ENCODE measurements around the gene DEFB131B. TPM values are rescaled to one million over a fixed set of nuclear protein-coding genes. Genes with fewer than 3 reads are reported as not detected.

Gene DEFB131B, protein sequence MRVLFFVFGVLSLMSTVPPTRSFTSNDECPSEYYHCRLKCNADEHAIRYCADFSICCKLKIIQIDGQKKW
- not detected in 2 replicates for total RNA-seq

DNA sequence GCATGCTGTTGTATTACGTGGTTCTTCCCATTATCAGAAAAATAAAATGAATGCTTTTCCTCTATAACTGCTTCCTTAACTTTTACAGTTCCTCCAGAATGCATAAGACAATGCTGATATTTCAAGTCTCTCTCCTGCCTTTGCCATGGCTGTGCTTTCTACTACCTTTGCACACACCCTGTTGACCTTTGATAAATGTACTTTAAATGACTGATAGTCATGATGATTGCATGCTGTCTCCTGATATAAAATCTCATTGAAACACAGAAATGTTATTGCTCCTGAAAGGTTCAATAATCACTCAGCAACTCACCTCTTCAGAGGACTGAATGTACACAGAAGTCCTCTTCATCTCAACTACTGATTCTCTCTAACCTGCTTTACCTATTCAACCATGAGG lies at the start of gene DEFB131B:
Gene DEFB131B (plus strand): TSS at position 395 of the 400 bp plus-strand sequence. CDS start 0 bp downstream, at position 395.

DNA sequence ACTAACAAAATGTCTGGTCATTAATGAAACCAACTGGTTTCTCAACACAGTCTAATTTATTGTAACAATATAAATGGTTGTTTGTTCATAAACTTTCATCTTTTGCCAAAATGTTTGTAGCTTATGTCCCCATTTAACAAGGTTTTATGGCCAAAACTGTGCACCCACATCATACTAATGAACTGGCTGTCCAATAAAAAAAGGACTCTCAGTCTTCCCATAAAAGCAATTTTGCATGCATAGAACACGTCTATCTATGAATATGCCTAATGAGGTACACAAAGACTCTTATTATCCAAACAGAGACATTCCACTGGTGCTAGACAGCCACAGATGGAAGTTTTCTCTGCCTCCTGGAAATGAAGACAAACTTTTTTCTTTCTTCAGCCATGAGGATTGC lies 45.4 kb upstream of the DEFB131B start, which contains the start of gene DEFB108B:
Gene DEFB108B (plus strand): TSS at position 390 of the 400 bp plus-strand sequence. CDS start 0 bp downstream, at position 390.

DNA sequence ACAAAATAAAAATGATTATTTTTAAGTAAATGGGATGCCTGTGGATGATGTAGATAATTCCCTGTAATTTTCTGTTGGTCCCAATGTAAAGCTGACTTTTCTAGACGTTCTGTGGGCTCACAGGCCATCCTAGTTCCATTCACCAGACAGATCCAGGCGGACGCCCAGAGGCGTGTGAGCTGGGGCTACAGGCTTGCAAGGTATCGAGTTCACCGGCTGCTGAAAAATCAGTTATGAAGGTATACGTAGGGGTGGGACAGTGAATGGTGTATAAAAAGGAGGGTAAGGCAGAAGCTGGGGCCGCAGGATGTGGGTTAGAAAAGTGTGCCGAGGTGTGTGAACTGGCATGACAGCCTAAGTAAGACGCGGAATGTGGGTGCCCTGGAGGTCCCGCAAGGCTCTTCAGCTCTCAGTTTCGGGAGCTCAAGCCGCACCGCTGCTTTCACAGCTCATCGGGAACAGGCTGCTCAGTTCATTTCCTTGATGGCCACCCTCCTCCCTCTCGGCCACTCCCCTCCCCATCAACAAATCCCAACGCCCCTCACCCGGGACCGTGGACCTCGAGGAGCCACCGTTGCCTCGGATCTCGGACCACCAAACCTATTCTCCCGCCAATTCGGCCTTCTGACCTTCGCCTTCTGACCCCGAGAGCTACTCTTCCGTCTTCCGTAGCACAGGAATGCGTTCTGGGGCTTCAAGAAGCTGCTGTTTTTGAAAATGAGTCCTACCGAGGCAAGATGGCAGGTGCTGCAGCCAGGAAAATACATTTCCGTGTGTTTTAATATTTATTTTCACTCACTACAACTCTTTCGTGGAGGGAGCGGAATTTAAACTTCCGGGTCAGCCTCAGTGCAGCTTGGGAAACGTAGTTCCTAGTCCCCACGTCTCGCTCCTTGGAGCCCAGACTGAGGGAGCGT lies 49.8 kb downstream of the DEFB131B start, which contains the start of gene XNDC1N:
Gene XNDC1N (minus strand): TSS at position 775 of the 917 bp plus-strand sequence. CDS start 5,241 bp downstream, outside the sequence.

DNA sequence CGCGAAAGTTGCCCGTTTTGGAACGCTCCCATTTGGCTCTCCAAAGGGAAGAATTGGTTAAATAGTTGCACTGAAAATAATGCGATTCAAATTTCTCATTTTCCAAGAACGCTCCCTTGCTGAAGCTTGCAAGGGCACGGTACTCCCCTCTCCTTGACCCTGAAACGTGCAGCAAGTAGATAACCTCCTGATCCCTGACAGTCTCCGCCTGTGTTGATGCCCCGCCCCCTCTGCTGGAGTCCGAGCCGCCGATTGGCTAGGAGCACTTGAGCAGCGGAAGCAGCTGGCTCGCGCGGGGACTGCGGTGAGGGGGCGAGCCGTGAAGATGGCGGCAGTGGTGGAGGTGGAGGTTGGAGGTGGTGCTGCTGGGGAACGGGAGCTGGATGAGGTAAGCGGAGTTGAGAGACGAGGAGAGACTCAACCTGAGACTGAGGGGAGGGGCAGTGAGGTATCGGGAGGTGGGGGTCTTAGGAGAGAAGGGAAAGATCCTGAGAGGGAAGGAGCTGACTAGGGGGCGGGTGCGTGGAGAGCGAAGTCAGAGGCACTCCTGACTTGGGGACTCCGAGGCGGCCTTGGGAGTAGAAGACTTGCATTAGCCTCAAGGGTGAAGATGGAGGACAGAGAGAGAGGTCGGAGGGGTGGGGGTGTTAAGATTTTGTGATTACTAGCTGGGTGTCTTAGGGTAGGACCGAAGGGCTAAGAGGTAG lies 50.6 kb downstream of the DEFB131B start, which contains the start of gene RNF121:
Gene RNF121 (plus strand): TSS at position 310 of the 707 bp plus-strand sequence. CDS start 16 bp downstream, at position 326.

Other genes with a start within 250 kb of the DEFB131B start
- gene DEFB108B, start 45.3 kb upstream of the DEFB131B start, total RNA-seq = not detected in 2 replicates
- gene XNDC1N, start 50.1 kb downstream of the DEFB131B start, total RNA-seq = 5.5 and 8.9 TPM in 2 replicates
- gene RNF121, start 50.6 kb downstream of the DEFB131B start, total RNA-seq = 49.9 and 53.7 TPM in 2 replicates
- gene IL18BP, start 120.5 kb downstream of the DEFB131B start, total RNA-seq = 2.7 and 4.5 TPM in 2 replicates
- gene NUMA1, start 202.1 kb downstream of the DEFB131B start, total RNA-seq = 121 and 150 TPM in 2 replicates
- gene LRRC51, start 202.4 kb downstream of the DEFB131B start, total RNA-seq = 2.4 and 4.3 TPM in 2 replicates
- gene LAMTOR1, start 224.8 kb downstream of the DEFB131B start, total RNA-seq = 62.6 and 63.0 TPM in 2 replicates
- gene TOMT, start 227.5 kb downstream of the DEFB131B start, total RNA-seq = not detected in 2 replicates
- 15.4 and 17.4 TPM in 2 replicates for gene ANAPC15, start 234.2 kb downstream of the DEFB131B start, total RNA-seq